Endothelial cell (in vitro differentiated cells): ENCODE results near the gene PRSS1. TPM values are rescaled to one million over a fixed set of nuclear protein-coding genes. Genes with fewer than 3 reads are reported as not detected.

Experiments used
- DNase-seq: peaks from one replicate; pipeline ENCODE4 v3.0.0; 2021; ENCODE audit warnings: low spot score
- H3K27ac Mint-ChIP-seq: one replicate; pipeline ENCODE4 v1.8.0; 2021; ENCODE audit warnings: mixed read lengths, inconsistent platforms; ENCODE audit not compliant: unreplicated experiment
- H3K27me3 Mint-ChIP-seq: one replicate; pipeline ENCODE4 v1.8.0; 2021; ENCODE audit warnings: mild to moderate bottlenecking, moderate library complexity, mixed read lengths, inconsistent platforms; ENCODE audit not compliant: unreplicated experiment
- H3K36me3 Mint-ChIP-seq: one replicate; pipeline ENCODE4 v1.8.0; 2021; ENCODE audit warnings: mild to moderate bottlenecking, low read depth, mixed read lengths, inconsistent platforms; ENCODE audit not compliant: unreplicated experiment
- H3K4me1 Mint-ChIP-seq: one replicate; pipeline ENCODE4 v1.8.0; 2021; ENCODE audit warnings: mild to moderate bottlenecking, mixed read lengths, inconsistent platforms; ENCODE audit not compliant: unreplicated experiment
- H3K4me3 Mint-ChIP-seq: one replicate; pipeline ENCODE4 v1.8.0; 2021; ENCODE audit warnings: mild to moderate bottlenecking, mixed read lengths, inconsistent platforms; ENCODE audit not compliant: unreplicated experiment
- H3K9me3 Mint-ChIP-seq: one replicate; pipeline ENCODE4 v1.8.0; 2021; ENCODE audit warnings: mixed read lengths, inconsistent platforms; ENCODE audit not compliant: unreplicated experiment
- total RNA-seq: library from RNA; stranded (reverse); fragmentation: NEBNext Ultra II Directional; extraction: Animal tissue kit (Norgen Biotek cat#: 25700); gene quantifications from one replicate; pipeline ENCODE4 v1.2.1, GENCODE V29; 2021; ENCODE audit not compliant: unreplicated experiment
- TF ChIP-seq, protein P1 (sequence below): fragments of 200-600 bp; sonication (generic); IDR thresholded peaks from one replicate; pipeline ENCODE4 v1.5.0; 2021; ENCODE audit warnings: antibody characterized with exemption; ENCODE audit not compliant: unreplicated experiment

The PRSS1 gene
- total RNA-seq, 1 donor from 2014 or later, result 0.82 TPM

DNA sequence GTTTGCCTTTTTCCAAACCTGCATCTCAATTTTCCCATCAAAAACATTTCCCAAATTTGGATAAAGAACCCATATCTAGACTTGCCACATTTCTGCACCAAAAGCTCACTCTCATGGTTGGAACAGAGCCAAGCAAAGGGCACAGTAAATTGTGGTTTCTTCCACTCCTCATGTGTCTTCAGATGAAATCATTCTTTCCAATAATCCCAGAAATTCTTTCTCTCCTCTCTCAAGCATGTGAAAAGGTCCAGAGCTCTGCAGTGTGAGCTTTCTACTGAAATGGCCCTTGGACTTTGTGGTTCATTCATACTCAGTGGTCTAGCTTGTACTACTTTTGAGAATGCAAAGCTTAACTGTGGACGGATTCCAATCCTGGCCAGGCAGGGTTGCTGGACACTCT lies 41.3 kb downstream of the PRSS1 start:
- Mint-ChIP-seq H3K27me3 (peaks cover 7% of the 10 kb centered on the region), H3K4me1 (peaks cover 2% of the 10 kb centered on the region), H3K36me3 (no peaks in the 10 kb centered on the region), H3K9me3 (no peaks in the 10 kb centered on the region), H3K27ac (no peak overlapping the region), H3K4me3 (no peak overlapping the region)
- no peak for DNase-seq
- TF ChIP-seq, protein P1, sequence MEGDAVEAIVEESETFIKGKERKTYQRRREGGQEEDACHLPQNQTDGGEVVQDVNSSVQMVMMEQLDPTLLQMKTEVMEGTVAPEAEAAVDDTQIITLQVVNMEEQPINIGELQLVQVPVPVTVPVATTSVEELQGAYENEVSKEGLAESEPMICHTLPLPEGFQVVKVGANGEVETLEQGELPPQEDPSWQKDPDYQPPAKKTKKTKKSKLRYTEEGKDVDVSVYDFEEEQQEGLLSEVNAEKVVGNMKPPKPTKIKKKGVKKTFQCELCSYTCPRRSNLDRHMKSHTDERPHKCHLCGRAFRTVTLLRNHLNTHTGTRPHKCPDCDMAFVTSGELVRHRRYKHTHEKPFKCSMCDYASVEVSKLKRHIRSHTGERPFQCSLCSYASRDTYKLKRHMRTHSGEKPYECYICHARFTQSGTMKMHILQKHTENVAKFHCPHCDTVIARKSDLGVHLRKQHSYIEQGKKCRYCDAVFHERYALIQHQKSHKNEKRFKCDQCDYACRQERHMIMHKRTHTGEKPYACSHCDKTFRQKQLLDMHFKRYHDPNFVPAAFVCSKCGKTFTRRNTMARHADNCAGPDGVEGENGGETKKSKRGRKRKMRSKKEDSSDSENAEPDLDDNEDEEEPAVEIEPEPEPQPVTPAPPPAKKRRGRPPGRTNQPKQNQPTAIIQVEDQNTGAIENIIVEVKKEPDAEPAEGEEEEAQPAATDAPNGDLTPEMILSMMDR, result no peak

DNA sequence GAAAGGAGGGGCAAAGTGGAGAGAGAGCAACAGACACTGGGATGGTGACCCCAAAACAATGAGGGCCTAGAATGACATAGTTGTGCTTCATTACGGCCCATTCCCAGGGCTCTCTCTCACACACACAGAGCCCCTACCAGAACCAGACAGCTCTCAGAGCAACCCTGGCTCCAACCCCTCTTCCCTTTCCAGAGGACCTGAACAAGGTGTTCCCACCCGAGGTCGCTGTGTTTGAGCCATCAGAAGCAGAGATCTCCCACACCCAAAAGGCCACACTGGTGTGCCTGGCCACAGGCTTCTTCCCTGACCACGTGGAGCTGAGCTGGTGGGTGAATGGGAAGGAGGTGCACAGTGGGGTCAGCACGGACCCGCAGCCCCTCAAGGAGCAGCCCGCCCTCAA lies 42.2 kb downstream of the PRSS1 start:
- H3K36me3 Mint-ChIP-seq, result no peaks in the 10 kb centered on the region
- no peak for DNase-seq
- TF ChIP-seq, protein P1, result no peak
- H3K9me3 Mint-ChIP-seq, result no peaks in the 10 kb centered on the region
- no peak overlapping the region for H3K27ac Mint-ChIP-seq
- no peak overlapping the region for H3K4me3 Mint-ChIP-seq
- H3K4me1 Mint-ChIP-seq, result peaks cover 11% of the 10 kb centered on the region
- H3K27me3 Mint-ChIP-seq, result peaks cover 7% of the 10 kb centered on the region

DNA sequence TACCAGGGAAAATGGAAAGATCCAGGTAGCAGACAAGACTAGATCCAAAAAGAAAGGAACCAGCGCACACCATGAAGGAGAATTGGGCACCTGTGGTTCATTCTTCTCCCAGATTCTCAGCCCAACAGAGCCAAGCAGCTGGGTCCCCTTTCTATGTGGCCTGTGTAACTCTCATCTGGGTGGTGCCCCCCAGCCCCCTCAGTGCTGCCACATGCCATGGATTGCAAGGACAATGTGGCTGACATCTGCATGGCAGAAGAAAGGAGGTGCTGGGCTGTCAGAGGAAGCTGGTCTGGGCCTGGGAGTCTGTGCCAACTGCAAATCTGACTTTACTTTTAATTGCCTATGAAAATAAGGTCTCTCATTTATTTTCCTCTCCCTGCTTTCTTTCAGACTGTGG lies 42.9 kb downstream of the PRSS1 start:
- Mint-ChIP-seq H3K27me3 (peaks cover 7% of the 10 kb centered on the region), H3K27ac (no peak overlapping the region)

DNA sequence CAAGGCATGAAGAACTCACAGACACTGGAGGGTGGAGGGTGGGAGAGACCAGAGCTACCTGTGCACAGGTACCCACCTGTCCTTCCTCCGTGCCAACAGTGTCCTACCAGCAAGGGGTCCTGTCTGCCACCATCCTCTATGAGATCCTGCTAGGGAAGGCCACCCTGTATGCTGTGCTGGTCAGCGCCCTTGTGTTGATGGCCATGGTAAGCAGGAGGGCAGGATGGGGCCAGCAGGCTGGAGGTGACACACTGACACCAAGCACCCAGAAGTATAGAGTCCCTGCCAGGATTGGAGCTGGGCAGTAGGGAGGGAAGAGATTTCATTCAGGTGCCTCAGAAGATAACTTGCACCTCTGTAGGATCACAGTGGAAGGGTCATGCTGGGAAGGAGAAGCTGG lies 43.3 kb downstream of the PRSS1 start:
- peaks cover 12% of the 10 kb centered on the region for H3K4me1 Mint-ChIP-seq
- no peaks in the 10 kb centered on the region for H3K9me3 Mint-ChIP-seq

More for the DNA sequence above, 42.9 kb downstream of the PRSS1 start:
- Mint-ChIP-seq H3K4me3 (no peak overlapping the region), H3K9me3 (no peaks in the 10 kb centered on the region), H3K36me3 (no peaks in the 10 kb centered on the region), H3K4me1 (peaks cover 11% of the 10 kb centered on the region)
- no peak for DNase-seq
- TF ChIP-seq, protein P1, result no peak

DNA sequence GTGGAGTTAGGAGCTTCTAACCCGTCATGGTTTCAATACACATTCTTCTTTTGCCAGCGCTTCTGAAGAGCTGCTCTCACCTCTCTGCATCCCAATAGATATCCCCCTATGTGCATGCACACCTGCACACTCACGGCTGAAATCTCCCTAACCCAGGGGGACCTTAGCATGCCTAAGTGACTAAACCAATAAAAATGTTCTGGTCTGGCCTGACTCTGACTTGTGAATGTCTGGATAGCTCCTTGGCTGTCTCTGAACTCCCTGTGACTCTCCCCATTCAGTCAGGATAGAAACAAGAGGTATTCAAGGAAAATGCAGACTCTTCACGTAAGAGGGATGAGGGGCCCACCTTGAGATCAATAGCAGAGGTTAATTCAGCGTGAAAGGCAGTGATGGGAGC lies 43.9 kb downstream of the PRSS1 start:
- Mint-ChIP-seq H3K36me3 (no peaks in the 10 kb centered on the region), H3K27ac (no peak overlapping the region), H3K4me1 (peaks cover 16% of the 10 kb centered on the region), H3K27me3 (peaks cover 14% of the 10 kb centered on the region), H3K9me3 (no peaks in the 10 kb centered on the region), H3K4me3 (no peak overlapping the region)
- DNase-seq, result no peak
- TF ChIP-seq, protein P1, result no peak

More for the DNA sequence above, 43.3 kb downstream of the PRSS1 start:
- TF ChIP-seq, protein P1, result no peak
- Mint-ChIP-seq H3K4me3 (no peak overlapping the region), H3K27ac (no peak overlapping the region), H3K36me3 (no peaks in the 10 kb centered on the region), H3K27me3 (peaks cover 9% of the 10 kb centered on the region)
- no peak for DNase-seq
